Stimulated activated naive B cell treated with anti-CD40 and anti-IgM and Interleukin-4, amounts not matched to agents 10 μg/mL and 1 μg/mL and 100 μg/mL, for 72 hours (primary cell): ENCODE results near the gene SLC41A1.

Experiments
- ATAC-seq, 2 donors: fragments of 150-1000 bp; cut with Tn5 transposase; replicated peaks; 2 replicates each; pipeline ENCODE4 v1.10.0; 2021; ENCODE audit warnings: moderate library complexity in 1 of 2
- DNase-seq: peaks from one replicate; pipeline ENCODE4 v3.0.0; 2021
- H3K27ac Mint-ChIP-seq: one replicate; pipeline ENCODE4 v1.8.0; 2022; ENCODE audit warnings: mild to moderate bottlenecking, mixed read lengths
- H3K27me3 Mint-ChIP-seq, 2 donors: one replicate each; pipeline ENCODE4 v1.8.0; 2022; ENCODE audit warnings: mixed read lengths in 2 of 2
- H3K36me3 Mint-ChIP-seq, 2 donors: one replicate each; pipeline ENCODE4 v1.8.0; 2022; ENCODE audit warnings: mixed read lengths in 2 of 2, mild to moderate bottlenecking in 1 of 2
- H3K4me1 Mint-ChIP-seq, 2 donors: one replicate each; pipeline ENCODE4 v1.8.0; 2022; ENCODE audit warnings: mixed read lengths in 2 of 2, mild to moderate bottlenecking in 1 of 2
- H3K4me3 Mint-ChIP-seq, 2 donors: one replicate each; pipeline ENCODE4 v1.8.0; 2022; ENCODE audit warnings: mild to moderate bottlenecking in 2 of 2, mixed read lengths in 2 of 2, moderate library complexity in 1 of 2
- H3K9me3 Mint-ChIP-seq, 2 donors: one replicate each; pipeline ENCODE4 v1.8.0; 2022; ENCODE audit warnings: mixed read lengths in 2 of 2, mild to moderate bottlenecking in 1 of 2

Gene SLC41A1

DNA sequence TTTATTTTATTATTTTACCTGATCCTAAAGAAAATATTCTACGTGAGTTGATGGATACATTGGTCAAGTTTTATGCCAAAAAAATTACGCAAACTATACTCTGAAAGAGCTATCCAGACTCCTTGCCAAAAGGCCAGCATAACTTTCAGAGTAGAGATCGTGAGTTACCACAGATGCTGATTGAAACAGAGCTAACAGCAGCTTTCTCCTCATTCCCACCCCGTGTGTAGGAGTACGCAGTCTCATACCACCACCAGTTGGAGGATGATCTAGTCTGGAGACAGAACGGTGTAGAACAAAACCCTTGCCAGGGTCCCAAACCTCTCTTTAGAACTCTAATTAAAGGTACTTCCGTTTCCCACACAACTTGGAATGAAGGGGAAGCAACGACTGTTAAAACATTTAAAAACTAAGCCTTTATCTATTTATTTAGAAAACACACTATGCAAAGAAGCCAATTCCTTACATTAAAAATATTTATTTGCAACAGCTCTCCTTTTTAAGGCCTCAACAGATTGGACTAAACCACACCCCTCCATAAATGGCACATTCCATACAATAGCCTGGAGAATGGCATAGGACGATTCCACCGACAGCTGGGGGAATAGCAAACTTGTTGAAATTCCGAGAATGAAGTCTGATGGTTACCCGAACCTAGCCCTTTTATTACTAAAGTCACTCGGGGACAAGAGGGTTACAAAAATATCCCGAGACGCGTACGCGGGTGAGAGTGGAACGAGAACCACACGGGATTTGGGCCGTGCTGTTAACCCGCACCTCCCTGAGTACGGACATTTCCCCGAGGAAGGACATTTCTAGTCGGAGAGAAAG is 64.4 kb downstream of the SLC41A1 start:
- DNase-seq = no peak
- peak; percentile 28 to 29 for ATAC-seq
- Mint-ChIP-seq H3K4me1 (peaks cover 17 to 31% of the 10 kb centered on the region in 2 donors), H3K27ac (peak overlapping the region; percentile 95), H3K27me3 (no peaks in the 10 kb centered on the region), H3K36me3 (peaks cover 11 to 24% of the 10 kb centered on the region in 2 donors), H3K4me3 (peak overlapping the region; percentile 91 to 93), H3K9me3 (no peaks in the 10 kb centered on the region)

- peaks cover 11 to 30% of the 10 kb centered on the region in 2 donors for H3K36me3 Mint-ChIP-seq
- H3K4me3 Mint-ChIP-seq = peak overlapping the region in 1 of 2 donors; percentile 8
- no peak for DNase-seq
These were observed 66.1 kb downstream of the SLC41A1 start for GRCh38 chr1:205746757-205747412.

GRCh38 chr1:205744403-205744802 is 68.6 kb downstream of the SLC41A1 start:
- no peak overlapping the region for H3K27ac Mint-ChIP-seq
- no peak for ATAC-seq
- no peaks in the 10 kb centered on the region for H3K27me3 Mint-ChIP-seq
- H3K4me1 Mint-ChIP-seq = peaks cover 22 to 55% of the 10 kb centered on the region in 2 donors
- no peak for DNase-seq
- H3K4me3 Mint-ChIP-seq = no peak overlapping the region
- peaks cover 15 to 30% of the 10 kb centered on the region in 2 donors for H3K36me3 Mint-ChIP-seq
- no peaks in the 10 kb centered on the region for H3K9me3 Mint-ChIP-seq

More at GRCh38 chr1:205746757-205747412, 66.1 kb downstream of the SLC41A1 start:
- no peaks in the 10 kb centered on the region for H3K27me3 Mint-ChIP-seq
- H3K27ac Mint-ChIP-seq = peak overlapping the region; percentile 67
- no peaks in the 10 kb centered on the region for H3K9me3 Mint-ChIP-seq
- no peak for ATAC-seq
- H3K4me1 Mint-ChIP-seq = peaks cover 19 to 48% of the 10 kb centered on the region in 2 donors

DNA sequence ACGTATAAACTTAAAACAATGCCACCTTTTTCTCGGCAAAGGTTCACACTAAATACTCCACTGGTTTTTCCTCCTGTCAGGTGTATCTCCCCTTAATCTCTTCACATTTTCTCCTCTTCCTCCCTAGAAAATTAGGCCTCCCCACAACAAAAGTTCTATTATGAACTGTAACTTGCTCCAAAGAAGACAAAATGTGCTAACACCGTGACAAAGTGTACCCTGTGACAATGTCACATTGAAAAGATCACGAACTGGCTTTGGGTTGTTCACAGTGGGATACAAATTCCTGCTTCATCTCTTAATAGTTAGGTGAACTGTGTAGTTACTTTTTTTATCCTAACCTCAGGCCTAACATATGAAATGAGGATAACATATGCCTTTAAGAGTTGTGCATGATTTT is 69.0 kb downstream of the SLC41A1 start:
- Mint-ChIP-seq H3K27ac (peak overlapping the region; percentile 10), H3K36me3 (peaks cover 19 to 33% of the 10 kb centered on the region in 2 donors), H3K9me3 (no peaks in the 10 kb centered on the region), H3K4me3 (no peak overlapping the region), H3K27me3 (no peaks in the 10 kb centered on the region), H3K4me1 (peaks cover 23 to 55% of the 10 kb centered on the region in 2 donors)
- ATAC-seq (no peak), DNase-seq (no peak)

GRCh38 chr1:205741681-205742080 is 71.3 kb downstream of the SLC41A1 start:
- peaks cover 13 to 31% of the 10 kb centered on the region in 2 donors for H3K36me3 Mint-ChIP-seq
- no peak overlapping the region for H3K27ac Mint-ChIP-seq

GRCh38 chr1:205739348-205740160 is 73.4 kb downstream of the SLC41A1 start:
- Mint-ChIP-seq H3K9me3 (no peaks in the 10 kb centered on the region), H3K4me3 (no peak overlapping the region), H3K27ac (no peak overlapping the region), H3K27me3 (no peaks in the 10 kb centered on the region), H3K36me3 (peaks cover 13 to 34% of the 10 kb centered on the region in 2 donors), H3K4me1 (peaks cover 19 to 42% of the 10 kb centered on the region in 2 donors)
- no peak for ATAC-seq
- DNase-seq = no peak

More at GRCh38 chr1:205741681-205742080, 71.3 kb downstream of the SLC41A1 start:
- Mint-ChIP-seq H3K4me3 (no peak overlapping the region), H3K27me3 (no peaks in the 10 kb centered on the region), H3K4me1 (peaks cover 20 to 44% of the 10 kb centered on the region in 2 donors), H3K9me3 (no peaks in the 10 kb centered on the region)
- no peak for ATAC-seq
- DNase-seq = no peak
